ENCODE results near the gene HTT.

DNA sequence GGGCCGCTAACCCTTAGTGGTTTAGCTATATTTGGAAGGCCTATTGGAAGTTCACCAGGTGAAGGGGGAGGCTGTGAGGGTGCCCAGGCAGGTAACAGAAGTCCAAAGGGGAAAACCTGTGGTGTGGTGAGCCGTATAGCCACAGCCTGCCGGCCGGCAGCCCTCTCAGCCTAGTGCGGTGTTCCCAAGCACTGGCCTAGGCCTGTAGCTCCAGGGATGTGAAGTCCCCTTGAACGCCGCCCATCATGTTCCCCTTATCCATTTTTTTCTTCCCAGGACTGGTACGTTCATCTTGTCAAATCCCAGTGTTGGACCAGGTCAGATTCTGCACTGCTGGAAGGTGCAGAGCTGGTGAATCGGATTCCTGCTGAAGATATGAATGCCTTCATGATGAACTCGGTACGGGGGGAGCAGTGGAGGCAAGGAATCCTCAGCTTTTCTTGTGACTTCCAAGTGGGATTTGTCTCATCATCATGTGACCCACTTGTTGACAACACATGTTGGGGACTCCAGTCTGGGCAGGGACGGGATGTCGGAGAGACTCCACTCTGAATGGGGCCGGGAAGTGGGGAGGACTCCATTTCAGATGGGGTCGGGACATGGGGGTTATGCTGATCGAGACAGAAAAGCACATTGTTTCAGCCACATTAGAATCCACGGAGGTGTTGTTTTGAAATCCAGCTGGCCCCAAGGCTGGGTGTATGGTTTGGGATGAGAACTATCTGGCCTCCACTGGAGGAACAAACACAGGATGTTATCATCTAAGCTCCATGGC, 135.3 kb downstream of the HTT start:
- TF ChIP-seq, protein P1, sequence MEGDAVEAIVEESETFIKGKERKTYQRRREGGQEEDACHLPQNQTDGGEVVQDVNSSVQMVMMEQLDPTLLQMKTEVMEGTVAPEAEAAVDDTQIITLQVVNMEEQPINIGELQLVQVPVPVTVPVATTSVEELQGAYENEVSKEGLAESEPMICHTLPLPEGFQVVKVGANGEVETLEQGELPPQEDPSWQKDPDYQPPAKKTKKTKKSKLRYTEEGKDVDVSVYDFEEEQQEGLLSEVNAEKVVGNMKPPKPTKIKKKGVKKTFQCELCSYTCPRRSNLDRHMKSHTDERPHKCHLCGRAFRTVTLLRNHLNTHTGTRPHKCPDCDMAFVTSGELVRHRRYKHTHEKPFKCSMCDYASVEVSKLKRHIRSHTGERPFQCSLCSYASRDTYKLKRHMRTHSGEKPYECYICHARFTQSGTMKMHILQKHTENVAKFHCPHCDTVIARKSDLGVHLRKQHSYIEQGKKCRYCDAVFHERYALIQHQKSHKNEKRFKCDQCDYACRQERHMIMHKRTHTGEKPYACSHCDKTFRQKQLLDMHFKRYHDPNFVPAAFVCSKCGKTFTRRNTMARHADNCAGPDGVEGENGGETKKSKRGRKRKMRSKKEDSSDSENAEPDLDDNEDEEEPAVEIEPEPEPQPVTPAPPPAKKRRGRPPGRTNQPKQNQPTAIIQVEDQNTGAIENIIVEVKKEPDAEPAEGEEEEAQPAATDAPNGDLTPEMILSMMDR (optimal IDR thresholded peaks at IDR 0.05 in 1 of 3, IDR thresholded peaks at IDR 0.05 in 1 of 3, conservative IDR thresholded peaks at IDR 0.05 in 1 of 3; ENCODE audit: extremely low read depth in 1 of 3, insufficient read depth in 2 of 3, low read length in 3 of 3) = no peak
- TF ChIP-seq EZH2 (IDR thresholded peaks at IDR 0.05; ENCODE audit: low read length) = no peak
